Measurements from ENCODE around the gene FBH1. TPM values are rescaled to one million over a fixed set of nuclear protein-coding genes. Genes with fewer than 3 reads are reported as not detected.
"Not testable (repeated sequence)": the region's sequence is repeated elsewhere in the genome, so short reads cannot be mapped to it uniquely, and the experiment has no call there.

FBH1 gene
- total and polyA plus RNA-seq, 9 of the 15 experiments (the other 6 are each of a cell fraction or from before 2014, with no cell fraction given): 13.4 to 108 (median 77.8) TPM

DNA sequence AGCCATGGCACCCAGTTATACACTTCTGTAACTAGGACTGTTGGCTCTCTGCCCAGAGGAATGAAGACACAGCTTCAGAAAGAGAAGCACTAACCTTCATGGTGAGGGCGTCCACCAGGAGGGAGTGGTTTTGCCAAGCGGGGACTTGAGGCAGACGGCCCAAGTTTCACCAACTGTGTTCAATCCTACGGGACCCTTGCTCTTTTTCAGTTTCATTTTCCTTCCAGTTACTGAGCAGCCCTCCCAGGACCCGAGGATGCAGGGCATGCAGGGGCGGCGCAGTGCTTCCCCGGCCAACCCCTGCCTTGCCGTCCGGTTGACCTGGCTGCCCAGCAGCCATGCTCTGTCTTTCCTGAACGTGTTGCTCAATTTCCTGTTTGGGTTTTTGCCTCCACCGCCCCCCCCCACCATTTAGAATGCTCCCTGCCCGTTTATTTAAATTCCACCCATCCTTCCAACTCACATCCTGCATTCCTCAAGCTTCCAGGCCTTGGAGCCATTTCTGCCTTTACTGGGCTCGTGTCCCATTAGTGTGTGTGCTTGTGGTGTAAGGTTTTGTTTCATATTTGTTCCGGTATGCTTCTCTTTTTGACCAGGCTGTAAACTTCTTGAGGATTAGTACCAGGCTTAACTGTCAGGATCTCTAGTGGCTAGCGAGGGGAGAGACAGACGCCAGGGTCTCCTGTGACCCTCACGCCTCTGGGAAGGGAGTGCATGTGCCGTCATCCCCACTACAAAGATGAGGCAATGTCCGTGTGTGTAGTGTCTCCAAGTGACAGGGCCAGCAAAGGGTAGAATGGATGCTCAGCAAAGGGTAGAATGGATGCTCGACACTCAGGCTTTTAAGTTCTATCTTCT lies 55.7 kb downstream of the FBH1 start:
- Histone ChIP-seq H3K4me3 (no peak overlapping the region), H3K4me1 (replicated peaks in 1 of 2; ENCODE audit: control insufficient read depth in 2 of 2, insufficient read depth in 2 of 2, low read length in 2 of 2) (peaks cover 20 to 43% of the 10 kb centered on the region in 2 experiments; a peak in 4 of 5 replicates), H2AFZ (ENCODE audit: low read depth, low read length) (no peak overlapping the region), H3K9ac (ENCODE audit: insufficient read depth in 1 of 2, low read depth in 2 of 2, low read length in 2 of 2) (peak overlapping the region in 1 of 2 experiments; percentile 42; a peak in 1 of 4 replicates), H3K36me3 (ENCODE audit: control insufficient read depth, insufficient read depth, low read length) (no peaks in the 10 kb centered on the region), H3K27me3 (ENCODE audit: control insufficient read depth in 2 of 2, insufficient read depth in 2 of 2, low read length in 2 of 2) (no peaks in the 10 kb centered on the region), H3K79me2 (ENCODE audit: control insufficient read depth, insufficient read depth, low read length) (no peaks in the 10 kb centered on the region), H4K20me1 (replicated peaks; ENCODE audit: control insufficient read depth, insufficient read depth, low read length) (no peaks in the 10 kb centered on the region), H3K9me1 (ENCODE audit: control insufficient read depth, insufficient read depth, low read length) (no peaks in the 10 kb centered on the region), H3K9me3 (replicated peaks; ENCODE audit: control insufficient read depth, insufficient read depth, low read depth, low read length) (no peaks in the 10 kb centered on the region), H3K4me2 (ENCODE audit: insufficient read depth, low read length) (no peak overlapping the region), H3K27ac (ENCODE audit: extremely low read depth, low read depth, low read length) (no peak overlapping the region)
- FAIRE-seq: no peak
- ChIA-PET CTCF (ENCODE audit: low intra/inter-chr PET ratio) (interaction anchor here (0.7 kb wide), 1 partner anchor 16 kb away, joined by 4 read pairs; no protein-coding TSS in a partner anchor), POLR2A (no interaction called here)
- DNase-seq (ENCODE audit: extremely low read depth in 1 of 4, low spot score in 3 of 4): no peak
- WGBS (ENCODE audit: insufficient coverage, low coverage, missing lambda C conversion rate): 49% methylated on average over 16 of the region's 21 CpGs
- no peak for ATAC-seq
- in situ Hi-C loops (cut with MboI): loop anchor here (5.0 to 25.0 kb wide), 2 partner anchors 142 to 442 kb away; partner anchors contain the start of gene RBM17
- peak; percentile 48; the same call in 1 of the 2 replicates for TF ChIP-seq NFIC (IDR thresholded peaks at IDR 0.05)
- TF ChIP-seq, protein P1, sequence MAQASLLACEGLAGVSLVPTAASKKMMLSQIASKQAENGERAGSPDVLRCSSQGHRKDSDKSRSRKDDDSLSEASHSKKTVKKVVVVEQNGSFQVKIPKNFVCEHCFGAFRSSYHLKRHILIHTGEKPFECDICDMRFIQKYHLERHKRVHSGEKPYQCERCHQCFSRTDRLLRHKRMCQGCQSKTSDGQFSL (CRISPR knock-in tag; IDR thresholded peaks at IDR 0.05): 0 out of 2 replicates have a peak, but pooled peaks have one; percentile 52
- TF ChIP-seq, protein P1 (tag; IDR thresholded peaks at IDR 0.05): no peak
- no peak for TF ChIP-seq ZNF778 (CRISPR knock-in tag; IDR thresholded peaks at IDR 0.05)
- no TSS peak for BruUV-seq (replicated peaks)
- intact Hi-C loops (cut with micrococcal nuclease): loop anchor here (5.0 kb wide), 1 partner anchor 67 kb away; no protein-coding TSS in a partner anchor

- 81% methylated on average over 7 of the region's 10 CpGs for WGBS (ENCODE audit: insufficient coverage, low coverage, missing lambda C conversion rate)
- H3K9me3 ChIP-seq (replicated peaks; ENCODE audit: control insufficient read depth, insufficient read depth, low read depth, low read length); H3K36me3 ChIP-seq (ENCODE audit: control insufficient read depth, insufficient read depth, low read length); H3K9me1 ChIP-seq (ENCODE audit: control insufficient read depth, insufficient read depth, low read length); ATAC-seq; H3K79me2 ChIP-seq (ENCODE audit: control insufficient read depth, insufficient read depth, low read length); H4K20me1 ChIP-seq (replicated peaks; ENCODE audit: control insufficient read depth, insufficient read depth, low read length); FAIRE-seq; H3K27me3 ChIP-seq (ENCODE audit: control insufficient read depth in 2 of 2, insufficient read depth in 2 of 2, low read length in 2 of 2); DNase-seq (ENCODE audit: extremely low read depth in 1 of 4, low spot score in 3 of 4); H3K27ac ChIP-seq (ENCODE audit: extremely low read depth, low read depth, low read length); H3K9ac ChIP-seq (ENCODE audit: insufficient read depth in 1 of 2, low read depth in 2 of 2, low read length in 2 of 2); H3K4me3 ChIP-seq; POLR2A ChIA-PET; CTCF ChIA-PET (ENCODE audit: low intra/inter-chr PET ratio); H3K4me2 ChIP-seq (ENCODE audit: insufficient read depth, low read length); H2AFZ ChIP-seq (ENCODE audit: low read depth, low read length); BruUV-seq (replicated peaks): not testable (repeated sequence)
- in situ Hi-C loops (cut with MboI) (loop anchor here (5.0 to 25.0 kb wide), 2 partner anchors 141 to 441 kb away; partner anchors contain the start of gene RBM17), intact Hi-C loops (cut with micrococcal nuclease) (loop anchor here (5.0 kb wide), 1 partner anchor 66 kb away; no protein-coding TSS in a partner anchor)
- H3K4me1 ChIP-seq (replicated peaks in 1 of 2; ENCODE audit: control insufficient read depth in 2 of 2, insufficient read depth in 2 of 2, low read length in 2 of 2): peaks cover 14 to 38% of the 10 kb centered on the region in 2 experiments; a peak in 4 of 5 replicates
These were observed 56.4 kb downstream of the FBH1 start for GRCh38 chr10:5946419-5946775.

All from K562 (cell line).